Colonic mucosa (tissue), 4 donors: ENCODE data around the gene UPK2. TPM values are rescaled to one million over a fixed set of nuclear protein-coding genes. Genes with fewer than 3 reads are reported as not detected.
A peak's percentile ranks its signal among the peaks of the same experiment; 100 is the strongest.
"Not testable (repeated sequence)": the region's sequence is repeated elsewhere in the genome, so short reads cannot be mapped to it uniquely, and the experiment has no call there.

Experiments used
- DNase-seq: peaks from one replicate; pipeline ENCODE4 v3.0.0-alpha.2; 2020
- H3K27ac ChIP-seq: fragments of 200-600 bp; one replicate; pipeline ENCODE4 v1.8.0; 2021
- H3K27me3 ChIP-seq: fragments of 200-600 bp; one replicate; pipeline ENCODE4 v1.8.0; 2021
- H3K36me3 ChIP-seq: fragments of 200-600 bp; one replicate; pipeline ENCODE4 v1.8.0; 2021
- H3K4me1 ChIP-seq: fragments of 200-600 bp; one replicate; pipeline ENCODE4 v1.8.0; 2021; ENCODE audit warnings: mild to moderate bottlenecking
- H3K4me3 ChIP-seq: fragments of 200-600 bp; one replicate; pipeline ENCODE4 v1.8.0; 2021
- H3K9ac ChIP-seq, 2 donors: one replicate each; pipeline ENCODE4 v1.7.0; 2013; ENCODE audit warnings: control low read depth in 2 of 2, low read depth in 2 of 2, low read length in 2 of 2
- H3K9me3 ChIP-seq: fragments of 200-600 bp; one replicate; pipeline ENCODE4 v1.8.0; 2021
- CTCF ChIP-seq: fragments of 200-600 bp; IDR thresholded peaks from one replicate; pipeline ENCODE4 v1.8.0; 2022; ENCODE audit warnings: antibody characterized with exemption, mild to moderate bottlenecking
- intact Hi-C: fragments of 100-400 bp; cut with DNase I; formaldehyde crosslinking; loops from one replicate; pipeline ENCODE4 v1.14.1; 2022
- total RNA-seq, 2 donors: library from RNA; stranded (reverse); fragmentation: NEBNext Ultra II Directional in 1 of 2; extraction: Animal tissue kit (Norgen Biotek cat#: 25700) in 1 of 2; gene quantifications; one replicate each; pipeline ENCODE4 v1.2.1, GENCODE V29; 2021
- donor health status: healthy.
- donor health status: DM: no; HTN: no; CAD: no.
- donor health status: DM: no; HTN: no; CAD: no.

The UPK2 gene
- total RNA-seq, 2 donors from 2014 or later, result not detected

DNA sequence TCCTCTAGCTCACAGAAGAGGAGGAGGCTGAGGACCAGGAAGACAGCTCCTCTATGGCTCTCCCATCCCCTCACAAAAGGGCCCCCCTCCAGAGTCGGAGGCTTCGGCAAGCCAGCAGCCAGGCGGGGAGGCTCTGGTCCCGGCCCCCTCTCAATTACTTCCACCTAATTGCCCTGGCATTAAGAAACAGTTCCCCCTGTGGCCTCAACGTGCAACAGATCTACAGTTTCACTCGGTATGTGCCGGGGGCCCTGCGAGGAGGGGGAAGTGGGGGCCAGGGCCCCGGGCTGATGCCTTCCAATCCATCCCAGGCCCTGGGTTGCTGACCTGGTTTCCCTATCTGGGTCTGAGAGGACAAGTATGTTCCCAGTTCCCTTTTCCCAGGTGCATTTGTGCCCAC is 23.3 kb downstream of the UPK2 start:
- DNase-seq, result no peak
- H3K4me3 ChIP-seq, result no peak overlapping the region
- no peak overlapping the region for H3K27ac ChIP-seq
- no peaks in the 10 kb centered on the region for H3K9me3 ChIP-seq
- no peaks in the 10 kb centered on the region for H3K4me1 ChIP-seq
- no peak overlapping the region for H3K9ac ChIP-seq
- H3K27me3 ChIP-seq, result no peaks in the 10 kb centered on the region
- TF ChIP-seq CTCF, result no peak
- intact Hi-C loops, result no loop called here
- no peaks in the 10 kb centered on the region for H3K36me3 ChIP-seq

- Histone ChIP-seq H3K9me3 (no peaks in the 10 kb centered on the region), H3K4me1 (no peaks in the 10 kb centered on the region), H3K36me3 (no peaks in the 10 kb centered on the region), H3K4me3 (no peak overlapping the region), H3K9ac (peak overlapping the region in 1 of 2 donors; percentile 9), H3K27me3 (no peaks in the 10 kb centered on the region), H3K27ac (no peak overlapping the region)
- intact Hi-C loops, result no loop called here
- TF ChIP-seq CTCF, result no peak
- peak; percentile 33 for DNase-seq
Observed at GRCh38 chr11:118980191-118980881, 24.2 kb downstream of the UPK2 start.

DNA sequence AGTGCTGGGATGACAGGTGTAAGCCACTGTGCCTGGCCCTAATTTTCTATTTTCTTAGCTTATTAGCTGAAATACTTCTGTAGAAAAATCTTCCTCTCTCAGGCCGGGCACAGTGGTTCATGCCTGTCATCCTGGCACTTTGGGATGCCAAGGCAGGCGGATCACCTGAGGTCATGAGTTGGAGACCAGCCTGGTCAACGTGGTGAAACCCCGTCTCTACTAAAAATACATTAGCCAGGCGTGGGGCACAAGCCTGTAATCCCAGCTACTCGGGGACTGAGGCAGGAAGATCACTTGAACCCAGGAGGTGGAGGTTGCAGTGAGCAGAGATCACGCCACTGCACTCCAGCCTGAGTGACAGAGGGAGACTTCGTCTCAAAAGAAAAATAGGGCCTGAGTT is 28.2 kb downstream of the UPK2 start:
- H3K9ac ChIP-seq, H3K36me3 ChIP-seq, H3K4me3 ChIP-seq, H3K27ac ChIP-seq, H3K27me3 ChIP-seq, H3K9me3 ChIP-seq, H3K4me1 ChIP-seq, intact Hi-C loops, DNase-seq: not testable (repeated sequence)

DNA sequence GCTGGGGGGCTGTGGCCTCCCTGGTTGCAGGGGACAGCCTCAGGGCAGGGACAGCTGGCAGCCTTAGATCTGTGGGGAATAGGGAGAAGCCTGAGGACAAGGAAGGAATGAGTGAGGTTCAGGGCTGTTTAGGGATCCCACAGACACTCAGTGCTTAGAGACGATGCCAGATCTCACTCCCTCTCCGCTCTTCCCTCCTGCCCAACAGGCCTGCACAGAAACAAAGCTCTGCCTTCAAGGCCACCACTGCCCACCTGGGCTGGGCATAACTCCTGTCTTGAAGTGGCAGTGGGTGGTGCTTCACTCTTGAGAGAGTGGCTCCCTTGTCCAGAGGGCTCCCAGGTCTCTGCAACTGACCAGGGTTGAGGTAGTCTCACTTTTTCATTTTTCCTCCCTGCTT is 28.7 kb downstream of the UPK2 start:
- Histone ChIP-seq H3K4me3 (no peak overlapping the region), H3K36me3 (no peaks in the 10 kb centered on the region), H3K9me3 (no peaks in the 10 kb centered on the region), H3K27me3 (no peaks in the 10 kb centered on the region), H3K4me1 (no peaks in the 10 kb centered on the region), H3K9ac (no peak overlapping the region), H3K27ac (no peak overlapping the region)
- intact Hi-C loops, result no loop called here
- no peak for TF ChIP-seq CTCF
- no peak for DNase-seq

GRCh38 chr11:118988280-118988679 is 32.2 kb downstream of the UPK2 start:
- H3K4me1 ChIP-seq, result no peaks in the 10 kb centered on the region
- intact Hi-C loops, result no loop called here
- DNase-seq, result no peak
- no peaks in the 10 kb centered on the region for H3K27me3 ChIP-seq
- no peak overlapping the region for H3K4me3 ChIP-seq
- H3K9me3 ChIP-seq, result no peaks in the 10 kb centered on the region
- no peak overlapping the region for H3K9ac ChIP-seq
- H3K36me3 ChIP-seq, result no peaks in the 10 kb centered on the region
- H3K27ac ChIP-seq, result no peak overlapping the region
- no peak for TF ChIP-seq CTCF

- H3K9me3 ChIP-seq, intact Hi-C loops, H3K27ac ChIP-seq, H3K4me1 ChIP-seq, H3K27me3 ChIP-seq, H3K9ac ChIP-seq, H3K36me3 ChIP-seq, DNase-seq, H3K4me3 ChIP-seq: not testable (repeated sequence)
Observed at GRCh38 chr11:118991486-118992038, 35.5 kb downstream of the UPK2 start.
